Measurements from ENCODE around the gene TESMIN. TPM values are rescaled to one million over a fixed set of nuclear protein-coding genes. Genes with fewer than 3 reads are reported as not detected.

TESMIN gene
- polyA plus RNA-seq, 3 donors: 1.9 to 2.6 (median 2.5) TPM

DNA sequence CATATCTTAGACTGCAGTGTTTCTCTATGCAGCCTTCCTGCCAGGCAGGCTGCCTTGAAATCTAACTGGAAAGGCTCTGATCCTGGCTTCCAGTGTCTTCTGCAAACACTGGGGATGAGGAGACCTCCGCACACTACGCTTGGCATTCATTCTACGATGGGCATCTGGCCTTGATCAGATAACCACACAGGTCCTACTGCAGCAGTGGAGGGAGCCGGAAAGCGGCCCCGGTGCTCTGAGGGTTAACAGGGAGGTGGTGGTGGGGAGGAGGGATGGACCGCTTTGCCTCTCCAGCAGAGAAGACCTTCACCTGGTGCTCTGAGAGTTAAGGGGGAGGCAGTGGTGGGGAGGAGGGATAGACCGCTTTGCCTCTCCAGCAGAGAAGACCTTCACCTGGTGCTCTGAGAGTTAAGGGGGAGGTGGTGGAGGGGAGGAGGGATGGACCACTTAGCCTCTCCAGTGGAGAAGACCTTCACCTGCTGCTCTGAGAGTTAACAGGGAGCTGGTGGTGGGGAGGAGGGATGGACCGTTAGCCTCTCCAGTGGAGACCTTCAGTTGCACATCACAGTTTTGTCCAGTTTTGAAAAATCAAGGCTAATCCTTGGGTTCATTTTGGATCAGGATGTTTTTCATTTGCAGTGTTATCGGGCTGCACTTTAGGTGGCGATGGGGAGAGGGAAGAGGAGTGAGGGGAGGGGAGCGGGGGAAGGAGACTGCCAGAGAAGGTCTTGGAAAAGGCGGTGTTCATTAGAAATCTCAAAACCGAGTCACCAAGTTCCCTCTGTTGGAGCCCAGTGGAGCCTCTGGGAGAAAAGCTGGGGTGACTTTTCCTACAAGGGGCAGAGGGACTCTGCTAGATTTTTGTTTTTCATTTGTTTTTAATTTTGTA, 61.3 kb downstream of the TESMIN start:
- Mint-ChIP-seq H3K27ac (no peak overlapping the region), H3K4me3 (peak overlapping the region in 1 of 2 donors; percentile 8), H3K4me1 (no peaks in the 10 kb centered on the region), H3K27me3 (ENCODE audit: low read depth in 3 of 3) (peaks cover 49 to 57% (median 52%) of the 10 kb centered on the region in 3 donors), H3K36me3 (no peaks in the 10 kb centered on the region), H3K9me3 (peaks cover 0 to 6% (median 0%) of the 10 kb centered on the region in 7 donors)
- peaks cover 2 to 3% of the 10 kb centered on the region in 2 donors for H3K4me1 ChIP-seq (ENCODE audit: control insufficient read depth in 1 of 2, insufficient read depth in 2 of 2, low read length in 2 of 2)
- TF ChIP-seq, protein P1, sequence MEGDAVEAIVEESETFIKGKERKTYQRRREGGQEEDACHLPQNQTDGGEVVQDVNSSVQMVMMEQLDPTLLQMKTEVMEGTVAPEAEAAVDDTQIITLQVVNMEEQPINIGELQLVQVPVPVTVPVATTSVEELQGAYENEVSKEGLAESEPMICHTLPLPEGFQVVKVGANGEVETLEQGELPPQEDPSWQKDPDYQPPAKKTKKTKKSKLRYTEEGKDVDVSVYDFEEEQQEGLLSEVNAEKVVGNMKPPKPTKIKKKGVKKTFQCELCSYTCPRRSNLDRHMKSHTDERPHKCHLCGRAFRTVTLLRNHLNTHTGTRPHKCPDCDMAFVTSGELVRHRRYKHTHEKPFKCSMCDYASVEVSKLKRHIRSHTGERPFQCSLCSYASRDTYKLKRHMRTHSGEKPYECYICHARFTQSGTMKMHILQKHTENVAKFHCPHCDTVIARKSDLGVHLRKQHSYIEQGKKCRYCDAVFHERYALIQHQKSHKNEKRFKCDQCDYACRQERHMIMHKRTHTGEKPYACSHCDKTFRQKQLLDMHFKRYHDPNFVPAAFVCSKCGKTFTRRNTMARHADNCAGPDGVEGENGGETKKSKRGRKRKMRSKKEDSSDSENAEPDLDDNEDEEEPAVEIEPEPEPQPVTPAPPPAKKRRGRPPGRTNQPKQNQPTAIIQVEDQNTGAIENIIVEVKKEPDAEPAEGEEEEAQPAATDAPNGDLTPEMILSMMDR (IDR thresholded peaks at IDR 0.05): no peak
- H3K27me3 ChIP-seq (ENCODE audit: control insufficient read depth in 2 of 2, insufficient read depth in 2 of 2, low read length in 2 of 2): peaks cover 7 to 43% of the 10 kb centered on the region in 2 donors
- intact Hi-C loops (cut with micrococcal nuclease): no loop called here
- no peaks in the 10 kb centered on the region for H3K9me3 ChIP-seq (replicated peaks in 1 of 2; ENCODE audit: control insufficient read depth in 1 of 2, insufficient read depth in 1 of 2, low read length in 2 of 2)
- H4K20me1 ChIP-seq (ENCODE audit: insufficient read depth, low read length): no peaks in the 10 kb centered on the region
- no peaks in the 10 kb centered on the region for H3K36me3 ChIP-seq (replicated peaks in 1 of 2; ENCODE audit: control insufficient read depth in 1 of 2, insufficient read depth in 2 of 2, low read length in 2 of 2)
- H3K9ac ChIP-seq (ENCODE audit: insufficient read depth, low read length, poor library complexity, severe bottlenecking): no peak overlapping the region
- H3K4me3 ChIP-seq (replicated peaks in 1 of 3; ENCODE audit: low read depth in 2 of 3, low read length in 3 of 3): no peak overlapping the region
- no peak overlapping the region for H3K27ac ChIP-seq (ENCODE audit: low read depth in 1 of 2, low read length in 2 of 2)
- WGBS (ENCODE audit: insufficient coverage): 73% methylated on average over 13 of the region's 14 CpGs
- no peak overlapping the region for H2AFZ ChIP-seq (ENCODE audit: insufficient read depth, low read depth, low read length, poor library complexity, severe bottlenecking)
- no peak for DNase-seq
- no peaks in the 10 kb centered on the region for H3K79me2 ChIP-seq (ENCODE audit: insufficient read depth, low read length)
- no peak overlapping the region for H3K4me2 ChIP-seq (replicated peaks; ENCODE audit: extremely low read depth, low read length, poor library complexity, severe bottlenecking)

DNA sequence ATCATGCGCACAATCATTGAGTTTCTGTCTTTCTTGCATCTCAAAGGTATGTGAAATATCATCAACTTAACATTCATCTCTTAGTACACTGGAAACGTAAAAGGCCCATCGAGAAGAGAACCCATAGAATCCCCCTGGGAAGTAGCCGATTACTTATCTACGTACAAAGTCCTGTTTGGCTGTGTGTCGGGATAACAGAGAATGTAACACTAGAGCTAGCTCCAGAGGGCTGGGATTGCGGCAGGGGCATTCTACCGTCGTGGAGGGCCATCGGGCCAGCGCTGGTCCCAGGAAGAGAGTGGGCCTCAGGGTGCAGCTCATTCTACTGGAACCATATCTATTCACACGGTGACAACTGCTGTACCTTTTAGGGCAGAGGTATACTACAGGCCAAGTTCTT, 62.4 kb downstream of the TESMIN start:
- H3K27ac ChIP-seq (ENCODE audit: low read depth in 1 of 2, low read length in 2 of 2): no peak overlapping the region
- peaks cover 7 to 10% of the 10 kb centered on the region in 2 donors for H3K4me1 ChIP-seq (ENCODE audit: control insufficient read depth in 1 of 2, insufficient read depth in 2 of 2, low read length in 2 of 2)
- Mint-ChIP-seq H3K27me3 (ENCODE audit: low read depth in 3 of 3) (peaks cover 55 to 67% (median 57%) of the 10 kb centered on the region in 3 donors), H3K9me3 (peaks cover 0 to 6% (median 2%) of the 10 kb centered on the region in 7 donors), H3K4me1 (no peaks in the 10 kb centered on the region), H3K4me3 (no peak overlapping the region), H3K36me3 (no peaks in the 10 kb centered on the region), H3K27ac (no peak overlapping the region)
- peaks cover 0 to 4% of the 10 kb centered on the region in 2 donors for H3K9me3 ChIP-seq (replicated peaks in 1 of 2; ENCODE audit: control insufficient read depth in 1 of 2, insufficient read depth in 1 of 2, low read length in 2 of 2)
- no peak overlapping the region for H3K4me3 ChIP-seq (replicated peaks in 1 of 3; ENCODE audit: low read depth in 2 of 3, low read length in 3 of 3)
- no peaks in the 10 kb centered on the region for H3K79me2 ChIP-seq (ENCODE audit: insufficient read depth, low read length)
- H4K20me1 ChIP-seq (ENCODE audit: insufficient read depth, low read length): no peaks in the 10 kb centered on the region
- 95% methylated on average over 9 of the region's 12 CpGs for WGBS (ENCODE audit: insufficient coverage)
- intact Hi-C loops (cut with micrococcal nuclease): no loop called here
- peaks cover 15 to 52% of the 10 kb centered on the region in 2 donors for H3K27me3 ChIP-seq (ENCODE audit: control insufficient read depth in 2 of 2, insufficient read depth in 2 of 2, low read length in 2 of 2)
- DNase-seq: no peak
- H3K9ac ChIP-seq (ENCODE audit: insufficient read depth, low read length, poor library complexity, severe bottlenecking): no peak overlapping the region
- no peak overlapping the region for H3K4me2 ChIP-seq (replicated peaks; ENCODE audit: extremely low read depth, low read length, poor library complexity, severe bottlenecking)
- TF ChIP-seq, protein P1 (IDR thresholded peaks at IDR 0.05): no peak
- no peak overlapping the region for H2AFZ ChIP-seq (ENCODE audit: insufficient read depth, low read depth, low read length, poor library complexity, severe bottlenecking)
- no peaks in the 10 kb centered on the region for H3K36me3 ChIP-seq (replicated peaks in 1 of 2; ENCODE audit: control insufficient read depth in 1 of 2, insufficient read depth in 2 of 2, low read length in 2 of 2)

Data from CD14-positive monocyte (primary cell).